Measurements from ENCODE around the gene TMEM80.
"Not testable (repeated sequence)": the region's sequence is repeated elsewhere in the genome, so short reads cannot be mapped to it uniquely, and the experiment has no call there.

Gene TMEM80

GRCh38 chr11:720642-721246, 25.1 kb downstream of the TMEM80 start:
- no peak for DNase-seq (ENCODE audit: low read depth in 2 of 2)

- no peak for DNase-seq (ENCODE audit: low read depth in 2 of 2)
These were observed 25.7 kb downstream of the TMEM80 start for GRCh38 chr11:721247-721740.

- no peak for DNase-seq (ENCODE audit: low read depth in 2 of 2)
These were observed 26.2 kb downstream of the TMEM80 start for GRCh38 chr11:721741-722345.

GRCh38 chr11:722346-722811, 26.8 kb downstream of the TMEM80 start:
- no peak for DNase-seq (ENCODE audit: low read depth in 2 of 2)

- DNase-seq (ENCODE audit: low read depth in 2 of 2): peak in 1 of 2 experiments; percentile 13
These were observed 27.7 kb downstream of the TMEM80 start for GRCh38 chr11:723120-723883.

- DNase-seq (ENCODE audit: low read depth in 2 of 2): no peak
These were observed 28.6 kb downstream of the TMEM80 start for GRCh38 chr11:724049-724777.

- DNase-seq (ENCODE audit: low read depth in 2 of 2): no peak
These were observed 29.3 kb downstream of the TMEM80 start for GRCh38 chr11:724778-725386.

- no peak for DNase-seq (ENCODE audit: low read depth in 2 of 2)
These were observed 30.1 kb downstream of the TMEM80 start for GRCh38 chr11:725624-726202.

GRCh38 chr11:726278-727220, 30.9 kb downstream of the TMEM80 start:
- no peak for DNase-seq (ENCODE audit: low read depth in 2 of 2)

GRCh38 chr11:727281-727701, 31.7 kb downstream of the TMEM80 start:
- no peak for DNase-seq (ENCODE audit: low read depth in 2 of 2)

GRCh38 chr11:727859-728748, 32.5 kb downstream of the TMEM80 start:
- no peak for DNase-seq (ENCODE audit: low read depth in 2 of 2)

GRCh38 chr11:728901-729491, 33.4 kb downstream of the TMEM80 start:
- no peak for DNase-seq (ENCODE audit: low read depth in 2 of 2)

GRCh38 chr11:729492-730074, 34.0 kb downstream of the TMEM80 start:
- DNase-seq (ENCODE audit: low read depth in 2 of 2): no peak

- DNase-seq (ENCODE audit: low read depth in 2 of 2): no peak
These were observed 37.5 kb downstream of the TMEM80 start for GRCh38 chr11:733072-733471.

- DNase-seq (ENCODE audit: low read depth in 2 of 2): not testable (repeated sequence)
These were observed 38.9 kb downstream of the TMEM80 start for GRCh38 chr11:734541-734940.

- no peak for DNase-seq (ENCODE audit: low read depth in 2 of 2)
These were observed 41.8 kb downstream of the TMEM80 start for GRCh38 chr11:737366-737765.

- not testable (repeated sequence) for DNase-seq (ENCODE audit: low read depth in 2 of 2)
These were observed 42.3 kb downstream of the TMEM80 start for GRCh38 chr11:737899-738298.

- no peak for DNase-seq (ENCODE audit: low read depth in 2 of 2)
These were observed 46.5 kb downstream of the TMEM80 start for GRCh38 chr11:742156-742546.

Measured in fibroblast of skin of left biceps (primary cell).